MCF 10A (cell line): Measurements from ENCODE around the gene LARGE2. TPM values are rescaled to one million over a fixed set of nuclear protein-coding genes. Genes with fewer than 3 reads are reported as not detected.

ENCODE experiments used
- BruUV-seq: library from RNA; stranded (reverse); fragments of 400-500 nt; replicated peaks from 2 replicates; lab custom pipeline; 2021; lab: Mats Ljungman, UMichigan
- CTCF ChIA-PET: fragments of 300-600 bp; sonication (Branson Sonifier 250); formaldehyde crosslinking; extraction: SDS; loops from one replicate; lab custom pipeline; 2021; ENCODE audit warnings: antibody characterized with exemption, inconsistent platforms; lab: Yijun Ruan, JAX
- POLR2A ChIA-PET: fragments of 300-600, 350-650 bp; sonication (Branson Sonifier 250); formaldehyde crosslinking; extraction: SDS; loops from one replicate; lab custom pipeline; 2020; ENCODE audit warnings: antibody characterized with exemption, inconsistent platforms; lab: Yijun Ruan, JAX
- DNase-seq: peaks from one replicate; pipeline ENCODE4 v3.0.0-alpha.2; 2018; ENCODE audit not compliant: unreplicated experiment
- H3K27ac Mint-ChIP-seq: one replicate; pipeline ENCODE4 v1.8.0; 2022; ENCODE audit warnings: mild to moderate bottlenecking, low read depth, mixed read lengths; ENCODE audit not compliant: unreplicated experiment
- H3K27me3 Mint-ChIP-seq: one replicate; pipeline ENCODE4 v1.8.0; 2022; ENCODE audit warnings: mixed read lengths; ENCODE audit not compliant: insufficient read depth, unreplicated experiment
- H3K36me3 Mint-ChIP-seq: one replicate; pipeline ENCODE4 v1.8.0; 2022; ENCODE audit warnings: mild to moderate bottlenecking, moderate library complexity, mixed read lengths; ENCODE audit not compliant: insufficient read depth, unreplicated experiment
- H3K4me1 Mint-ChIP-seq: one replicate; pipeline ENCODE4 v1.8.0; 2022; ENCODE audit warnings: mixed read lengths; ENCODE audit not compliant: insufficient read depth, unreplicated experiment
- H3K4me3 Mint-ChIP-seq: one replicate; pipeline ENCODE4 v1.8.0; 2022; ENCODE audit warnings: mild to moderate bottlenecking, moderate library complexity, mixed read lengths; ENCODE audit not compliant: unreplicated experiment
- H3K9me3 Mint-ChIP-seq: one replicate; pipeline ENCODE4 v1.8.0; 2022; ENCODE audit warnings: mixed read lengths; ENCODE audit not compliant: unreplicated experiment
- intact Hi-C: fragments of 100-400 bp; cut with micrococcal nuclease; formaldehyde crosslinking; loops from 2 replicates; pipeline ENCODE4 v1.14.1; 2022
- total RNA-seq: library from RNA; stranded (reverse); gene quantifications from 2 replicates; pipeline ENCODE4 v1.2.3, GENCODE V29; 2022
- TF ChIP-seq, protein P1 (sequence below): fragments of 200-600 bp; IDR thresholded peaks from one replicate; pipeline ENCODE4 v1.8.0; 2022; ENCODE audit warnings: antibody characterized with exemption, mild to moderate bottlenecking; ENCODE audit not compliant: unreplicated experiment

The LARGE2 gene
- total RNA-seq, 1 experiment from 2014 or later: 0.91 TPM

GRCh38 chr11:45909594-45910475, 12.6 kb upstream of the LARGE2 start:
- peaks cover 31% of the 10 kb centered on the region for H3K36me3 Mint-ChIP-seq
- ChIA-PET POLR2A (interaction anchor here (0.9 to 2.8 kb wide), 2 partner anchors 8 to 9 kb away, joined by 3 to 16 read pairs; partner anchors contain the start of gene PEX16), CTCF (no interaction called here)
- no peak for DNase-seq
- intact Hi-C loops: no loop called here
- H3K27ac Mint-ChIP-seq: no peak overlapping the region
- BruUV-seq: no TSS peak
- no peaks in the 10 kb centered on the region for H3K9me3 Mint-ChIP-seq
- H3K27me3 Mint-ChIP-seq: no peaks in the 10 kb centered on the region
- TF ChIP-seq, protein P1, sequence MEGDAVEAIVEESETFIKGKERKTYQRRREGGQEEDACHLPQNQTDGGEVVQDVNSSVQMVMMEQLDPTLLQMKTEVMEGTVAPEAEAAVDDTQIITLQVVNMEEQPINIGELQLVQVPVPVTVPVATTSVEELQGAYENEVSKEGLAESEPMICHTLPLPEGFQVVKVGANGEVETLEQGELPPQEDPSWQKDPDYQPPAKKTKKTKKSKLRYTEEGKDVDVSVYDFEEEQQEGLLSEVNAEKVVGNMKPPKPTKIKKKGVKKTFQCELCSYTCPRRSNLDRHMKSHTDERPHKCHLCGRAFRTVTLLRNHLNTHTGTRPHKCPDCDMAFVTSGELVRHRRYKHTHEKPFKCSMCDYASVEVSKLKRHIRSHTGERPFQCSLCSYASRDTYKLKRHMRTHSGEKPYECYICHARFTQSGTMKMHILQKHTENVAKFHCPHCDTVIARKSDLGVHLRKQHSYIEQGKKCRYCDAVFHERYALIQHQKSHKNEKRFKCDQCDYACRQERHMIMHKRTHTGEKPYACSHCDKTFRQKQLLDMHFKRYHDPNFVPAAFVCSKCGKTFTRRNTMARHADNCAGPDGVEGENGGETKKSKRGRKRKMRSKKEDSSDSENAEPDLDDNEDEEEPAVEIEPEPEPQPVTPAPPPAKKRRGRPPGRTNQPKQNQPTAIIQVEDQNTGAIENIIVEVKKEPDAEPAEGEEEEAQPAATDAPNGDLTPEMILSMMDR: no peak
- no peak overlapping the region for H3K4me3 Mint-ChIP-seq
- no peaks in the 10 kb centered on the region for H3K4me1 Mint-ChIP-seq

DNA sequence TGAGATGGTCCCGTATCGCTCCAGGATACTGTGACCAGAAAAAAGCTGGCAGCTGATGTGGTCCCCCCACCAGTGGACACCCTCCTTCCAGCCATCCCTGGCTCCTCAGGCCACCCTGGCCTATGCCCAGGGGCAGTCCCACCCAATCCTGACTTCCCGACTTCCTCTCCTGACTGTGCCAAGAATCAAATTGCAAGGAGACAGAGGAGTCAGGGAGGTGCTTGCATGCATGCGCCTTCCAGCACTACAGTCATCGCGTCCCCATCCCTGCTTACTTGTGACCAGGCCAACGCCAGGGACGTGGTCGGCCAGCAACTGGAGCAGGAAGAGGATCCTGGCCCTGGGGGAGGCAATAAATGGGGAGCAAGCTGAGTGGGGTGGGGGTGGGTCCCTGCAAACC, 11.8 kb upstream of the LARGE2 start:
- no peaks in the 10 kb centered on the region for H3K4me1 Mint-ChIP-seq

DNA sequence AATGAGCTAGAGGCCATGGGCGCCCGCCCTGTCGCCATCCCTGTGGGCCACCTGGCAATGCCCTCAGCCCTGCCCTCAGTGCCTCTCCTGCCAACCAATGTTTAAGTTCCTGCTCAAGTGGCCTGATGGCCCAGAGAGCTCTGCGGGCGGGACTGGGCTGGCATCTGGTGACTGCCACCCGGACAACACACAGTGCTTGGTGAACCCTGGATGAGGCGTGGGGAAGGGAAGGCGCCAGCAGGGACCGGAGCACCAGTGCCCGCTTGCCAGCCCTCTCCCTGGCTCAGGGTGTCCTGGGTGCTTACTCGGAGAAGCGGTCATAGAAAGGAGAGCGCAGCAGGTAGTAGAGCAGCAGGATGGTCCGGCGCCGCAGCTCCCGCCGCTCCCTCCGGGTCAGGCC, 8.9 kb upstream of the LARGE2 start:
- CTCF ChIA-PET: interaction anchor here (0.6 kb wide), 1 partner anchor 39 kb away, joined by 3 read pairs; no protein-coding TSS in a partner anchor
- H3K27me3 Mint-ChIP-seq: no peaks in the 10 kb centered on the region

More for the DNA sequence above, 11.8 kb upstream of the LARGE2 start:
- TF ChIP-seq, protein P1: no peak
- no peak for DNase-seq
- H3K27ac Mint-ChIP-seq: no peak overlapping the region
- CTCF ChIA-PET: no interaction called here
- H3K4me3 Mint-ChIP-seq: no peak overlapping the region
- no peaks in the 10 kb centered on the region for H3K27me3 Mint-ChIP-seq
- BruUV-seq: no TSS peak
- H3K9me3 Mint-ChIP-seq: no peaks in the 10 kb centered on the region
- intact Hi-C loops: no loop called here
- H3K36me3 Mint-ChIP-seq: peaks cover 33% of the 10 kb centered on the region
- POLR2A ChIA-PET: no interaction called here

More for the DNA sequence above, 8.9 kb upstream of the LARGE2 start:
- Mint-ChIP-seq H3K9me3 (no peaks in the 10 kb centered on the region), H3K36me3 (peaks cover 25% of the 10 kb centered on the region), H3K27ac (no peak overlapping the region), H3K4me3 (no peak overlapping the region), H3K4me1 (no peaks in the 10 kb centered on the region)
- POLR2A ChIA-PET: no interaction called here
- no peak for DNase-seq
- intact Hi-C loops: no loop called here
- no TSS peak for BruUV-seq
- TF ChIP-seq, protein P1: no peak
